GM12878 (cell line): Measurements from ENCODE around the gene ITK. TPM values are rescaled to one million over a fixed set of nuclear protein-coding genes. Genes with fewer than 3 reads are reported as not detected.

Source experiments
- CHD1 ChIP-seq: IDR thresholded peaks from 2 replicates; pipeline ENCODE4 v1.6.1; 2012; ENCODE audit warnings: low read depth, low read length, improper control_type of control experiment
- ETV6 ChIP-seq, 2 experiments: fragments of 450-650 bp in 1 of 2; IDR thresholded peaks in 1 of 2; conservative IDR thresholded peaks in 1 of 2; 2 replicates each; pipeline ENCODE4 v1.6.1; 2014; ENCODE audit warnings: antibody characterized with exemption in 1 of 2, borderline replicate concordance in 1 of 2, low read depth in 1 of 2, mild to moderate bottlenecking in 1 of 2, moderate library complexity in 1 of 2
- JUNB ChIP-seq: IDR thresholded peaks from 2 replicates; pipeline ENCODE4 v1.6.1; 2016; ENCODE audit warnings: antibody characterized with exemption, mild to moderate bottlenecking
- MTA3 ChIP-seq: IDR thresholded peaks from 2 replicates; pipeline ENCODE4 v1.6.1; 2012; ENCODE audit warnings: low read length, inconsistent platforms, borderline replicate concordance
- MYC ChIP-seq: IDR thresholded peaks from 2 replicates; pipeline ENCODE4 v1.6.1; 2011; ENCODE audit warnings: mild to moderate bottlenecking, low read length, moderate library complexity, inconsistent platforms; ENCODE audit not compliant: insufficient read depth, insufficient replicate concordance, insufficient read length, severe bottlenecking
- NFYB ChIP-seq: IDR thresholded peaks from 2 replicates; pipeline ENCODE4 v1.6.1; 2011; ENCODE audit warnings: low read depth, mild to moderate bottlenecking, low read length, improper control_type of control experiment, moderate library complexity; ENCODE audit not compliant: insufficient read depth
- RAD51 ChIP-seq: fragments of 450-650 bp; IDR thresholded peaks from 2 replicates; pipeline ENCODE4 v1.6.1; 2016; ENCODE audit warnings: moderate library complexity, mild to moderate bottlenecking, inconsistent platforms
- RB1 ChIP-seq: fragments of 450-650 bp; formaldehyde crosslinking; IDR thresholded peaks from 2 replicates; pipeline ENCODE4 v1.6.1; 2017; ENCODE audit warnings: mild to moderate bottlenecking, borderline replicate concordance
- STAT1 ChIP-seq: fragments of 450-650 bp; conservative IDR thresholded peaks from 2 replicates; pipeline ENCODE4 v1.6.1; 2014; ENCODE audit warnings: antibody characterized with exemption, mild to moderate bottlenecking
- YBX1 ChIP-seq: fragments of 450-650 bp; IDR thresholded peaks from 2 replicates; pipeline ENCODE4 v1.6.1; 2016; ENCODE audit warnings: antibody characterized with exemption
- polyA plus RNA-seq, 11 experiments: library from polyadenylated mRNA; depleted of rRNA in 4 of 11; unstranded in 6 of 11; stranded (reverse) in 5 of 11; fragments of >200 nt; fragmentation: Nextera tagmentation in 4 of 11; fragmentation: Illumina TruSeq in 1 of 11; extraction: Ambion mirVana in 4 of 11; extraction: Trizol in 1 of 11; gene quantifications; 1 replicate in 1 of 11; 2 replicates in 10 of 11; pipeline versions ENCODE4 v1.2.1 to v1.2.3, GENCODE V29; 2011 to 2016; ENCODE audit warnings: inconsistent platforms in 2 of 11, missing spikeins in 2 of 11, low read depth in 1 of 11
- total RNA-seq, 4 experiments: library from RNA; depleted of rRNA in 3 of 4; stranded (reverse); fragments of >200 nt in 3 of 4; fragmentation: Illumina TruSeq in 1 of 4; extraction: Trizol in 1 of 4; gene quantifications; 2 replicates each; pipeline versions ENCODE4 v1.2.1 to v1.2.3, GENCODE V29; 2013 to 2021
- TF ChIP-seq, protein P1 (sequence below): fragments of 450-650 bp; IDR thresholded peaks from 2 replicates; pipeline ENCODE4 v1.6.1; 2016; ENCODE audit warnings: mild to moderate bottlenecking
- TF ChIP-seq, protein P2 (sequence below): IDR thresholded peaks from 2 replicates; pipeline ENCODE4 v1.6.1; 2012; ENCODE audit warnings: low read length, inconsistent platforms
- TF ChIP-seq, protein P3 (sequence below): IDR thresholded peaks from 2 replicates; pipeline ENCODE4 v1.6.1; 2012; ENCODE audit warnings: low read depth, low read length, improper control_type of control experiment
- TF ChIP-seq, protein P4 (sequence below): fragments of 450-650 bp; IDR thresholded peaks from 2 replicates; pipeline ENCODE4 v1.6.1; 2016; ENCODE audit warnings: mild to moderate bottlenecking
- TF ChIP-seq, protein P5 (sequence below): IDR thresholded peaks from 2 replicates; pipeline ENCODE4 v1.6.1; 2011; ENCODE audit warnings: low read depth, low read length, improper control_type of control experiment, borderline replicate concordance
- TF ChIP-seq, protein P6 (sequence below): fragments of 450-650 bp; IDR thresholded peaks from 2 replicates; pipeline ENCODE4 v1.6.1; 2017; ENCODE audit warnings: borderline replicate concordance
- TF ChIP-seq, protein P7 (sequence below): fragments of 450-650 bp; IDR thresholded peaks from 2 replicates; pipeline ENCODE4 v1.6.1; 2017; ENCODE audit warnings: mild to moderate bottlenecking, moderate library complexity

The ITK gene
- total and polyA plus RNA-seq, 10 of the 15 experiments (the other 5 are each of a cell fraction or from before 2014, with no cell fraction given): 0.05 to 2.4 (median 0.76) TPM

DNA sequence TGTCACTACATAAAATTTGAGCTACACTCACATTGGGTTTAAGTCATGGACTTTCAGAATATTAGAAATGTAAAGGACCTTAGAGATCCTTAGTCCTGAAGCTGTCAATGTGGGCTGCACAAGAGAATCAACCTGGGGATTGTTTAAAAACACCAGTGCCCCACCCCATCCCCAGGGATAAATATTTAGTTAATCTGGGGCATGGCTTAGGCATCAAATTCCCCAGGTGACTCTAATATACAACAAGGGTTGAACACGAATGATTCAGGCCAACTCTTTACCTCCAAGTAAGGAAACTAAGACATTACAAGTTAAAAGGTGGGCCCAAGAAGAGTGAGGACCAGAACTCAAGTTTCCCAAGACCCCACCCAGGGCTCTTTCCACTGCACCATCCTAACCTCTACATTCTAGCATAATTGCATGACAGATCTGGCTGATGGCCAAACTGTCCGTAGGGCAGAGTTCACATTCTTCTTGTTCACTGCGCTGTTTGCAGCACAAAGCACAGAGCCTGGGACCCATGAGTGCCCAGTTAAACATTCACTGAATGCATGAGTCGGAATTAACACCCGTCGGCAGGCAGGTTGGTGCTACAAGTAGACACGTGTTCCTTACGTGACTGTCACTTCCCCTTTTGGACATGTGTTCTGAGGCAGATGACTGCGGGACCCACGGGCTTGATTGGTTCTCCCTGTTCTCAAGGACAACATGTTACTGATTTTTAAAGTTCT is 110.5 kb downstream of the ITK start (continued):
- TF ChIP-seq, protein P1, sequence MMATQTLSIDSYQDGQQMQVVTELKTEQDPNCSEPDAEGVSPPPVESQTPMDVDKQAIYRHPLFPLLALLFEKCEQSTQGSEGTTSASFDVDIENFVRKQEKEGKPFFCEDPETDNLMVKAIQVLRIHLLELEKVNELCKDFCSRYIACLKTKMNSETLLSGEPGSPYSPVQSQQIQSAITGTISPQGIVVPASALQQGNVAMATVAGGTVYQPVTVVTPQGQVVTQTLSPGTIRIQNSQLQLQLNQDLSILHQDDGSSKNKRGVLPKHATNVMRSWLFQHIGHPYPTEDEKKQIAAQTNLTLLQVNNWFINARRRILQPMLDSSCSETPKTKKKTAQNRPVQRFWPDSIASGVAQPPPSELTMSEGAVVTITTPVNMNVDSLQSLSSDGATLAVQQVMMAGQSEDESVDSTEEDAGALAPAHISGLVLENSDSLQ: peak; percentile 18; the same call in 1 of the 2 replicates
- TF ChIP-seq, protein P2, sequence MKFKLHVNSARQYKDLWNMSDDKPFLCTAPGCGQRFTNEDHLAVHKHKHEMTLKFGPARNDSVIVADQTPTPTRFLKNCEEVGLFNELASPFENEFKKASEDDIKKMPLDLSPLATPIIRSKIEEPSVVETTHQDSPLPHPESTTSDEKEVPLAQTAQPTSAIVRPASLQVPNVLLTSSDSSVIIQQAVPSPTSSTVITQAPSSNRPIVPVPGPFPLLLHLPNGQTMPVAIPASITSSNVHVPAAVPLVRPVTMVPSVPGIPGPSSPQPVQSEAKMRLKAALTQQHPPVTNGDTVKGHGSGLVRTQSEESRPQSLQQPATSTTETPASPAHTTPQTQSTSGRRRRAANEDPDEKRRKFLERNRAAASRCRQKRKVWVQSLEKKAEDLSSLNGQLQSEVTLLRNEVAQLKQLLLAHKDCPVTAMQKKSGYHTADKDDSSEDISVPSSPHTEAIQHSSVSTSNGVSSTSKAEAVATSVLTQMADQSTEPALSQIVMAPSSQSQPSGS: no peak
- TF ChIP-seq, protein P3, sequence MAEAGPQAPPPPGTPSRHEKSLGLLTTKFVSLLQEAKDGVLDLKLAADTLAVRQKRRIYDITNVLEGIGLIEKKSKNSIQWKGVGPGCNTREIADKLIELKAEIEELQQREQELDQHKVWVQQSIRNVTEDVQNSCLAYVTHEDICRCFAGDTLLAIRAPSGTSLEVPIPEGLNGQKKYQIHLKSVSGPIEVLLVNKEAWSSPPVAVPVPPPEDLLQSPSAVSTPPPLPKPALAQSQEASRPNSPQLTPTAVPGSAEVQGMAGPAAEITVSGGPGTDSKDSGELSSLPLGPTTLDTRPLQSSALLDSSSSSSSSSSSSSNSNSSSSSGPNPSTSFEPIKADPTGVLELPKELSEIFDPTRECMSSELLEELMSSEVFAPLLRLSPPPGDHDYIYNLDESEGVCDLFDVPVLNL: no peak
- no peak for TF ChIP-seq MYC
- TF ChIP-seq ETV6 (conservative IDR thresholded peaks at IDR 0.05 in 1 of 2, IDR thresholded peaks at IDR 0.05 in 1 of 2; ENCODE audit: borderline replicate concordance in 1 of 2, low read depth in 1 of 2): no peak
- TF ChIP-seq, protein P4, sequence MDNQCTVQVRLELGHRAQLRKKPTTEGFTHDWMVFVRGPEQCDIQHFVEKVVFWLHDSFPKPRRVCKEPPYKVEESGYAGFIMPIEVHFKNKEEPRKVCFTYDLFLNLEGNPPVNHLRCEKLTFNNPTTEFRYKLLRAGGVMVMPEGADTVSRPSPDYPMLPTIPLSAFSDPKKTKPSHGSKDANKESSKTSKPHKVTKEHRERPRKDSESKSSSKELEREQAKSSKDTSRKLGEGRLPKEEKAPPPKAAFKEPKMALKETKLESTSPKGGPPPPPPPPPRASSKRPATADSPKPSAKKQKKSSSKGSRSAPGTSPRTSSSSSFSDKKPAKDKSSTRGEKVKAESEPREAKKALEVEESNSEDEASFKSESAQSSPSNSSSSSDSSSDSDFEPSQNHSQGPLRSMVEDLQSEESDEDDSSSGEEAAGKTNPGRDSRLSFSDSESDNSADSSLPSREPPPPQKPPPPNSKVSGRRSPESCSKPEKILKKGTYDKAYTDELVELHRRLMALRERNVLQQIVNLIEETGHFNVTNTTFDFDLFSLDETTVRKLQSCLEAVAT: peak; percentile 38; the same call in 1 of the 2 replicates
- TF ChIP-seq, protein P5, sequence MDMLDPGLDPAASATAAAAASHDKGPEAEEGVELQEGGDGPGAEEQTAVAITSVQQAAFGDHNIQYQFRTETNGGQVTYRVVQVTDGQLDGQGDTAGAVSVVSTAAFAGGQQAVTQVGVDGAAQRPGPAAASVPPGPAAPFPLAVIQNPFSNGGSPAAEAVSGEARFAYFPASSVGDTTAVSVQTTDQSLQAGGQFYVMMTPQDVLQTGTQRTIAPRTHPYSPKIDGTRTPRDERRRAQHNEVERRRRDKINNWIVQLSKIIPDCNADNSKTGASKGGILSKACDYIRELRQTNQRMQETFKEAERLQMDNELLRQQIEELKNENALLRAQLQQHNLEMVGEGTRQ: peak; percentile 48; the same call in 1 of the 2 replicates
- TF ChIP-seq CHD1: no peak
- no peak for TF ChIP-seq MTA3
- TF ChIP-seq, protein P6, sequence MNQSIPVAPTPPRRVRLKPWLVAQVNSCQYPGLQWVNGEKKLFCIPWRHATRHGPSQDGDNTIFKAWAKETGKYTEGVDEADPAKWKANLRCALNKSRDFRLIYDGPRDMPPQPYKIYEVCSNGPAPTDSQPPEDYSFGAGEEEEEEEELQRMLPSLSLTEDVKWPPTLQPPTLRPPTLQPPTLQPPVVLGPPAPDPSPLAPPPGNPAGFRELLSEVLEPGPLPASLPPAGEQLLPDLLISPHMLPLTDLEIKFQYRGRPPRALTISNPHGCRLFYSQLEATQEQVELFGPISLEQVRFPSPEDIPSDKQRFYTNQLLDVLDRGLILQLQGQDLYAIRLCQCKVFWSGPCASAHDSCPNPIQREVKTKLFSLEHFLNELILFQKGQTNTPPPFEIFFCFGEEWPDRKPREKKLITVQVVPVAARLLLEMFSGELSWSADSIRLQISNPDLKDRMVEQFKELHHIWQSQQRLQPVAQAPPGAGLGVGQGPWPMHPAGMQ: no peak
- TF ChIP-seq, protein P7, sequence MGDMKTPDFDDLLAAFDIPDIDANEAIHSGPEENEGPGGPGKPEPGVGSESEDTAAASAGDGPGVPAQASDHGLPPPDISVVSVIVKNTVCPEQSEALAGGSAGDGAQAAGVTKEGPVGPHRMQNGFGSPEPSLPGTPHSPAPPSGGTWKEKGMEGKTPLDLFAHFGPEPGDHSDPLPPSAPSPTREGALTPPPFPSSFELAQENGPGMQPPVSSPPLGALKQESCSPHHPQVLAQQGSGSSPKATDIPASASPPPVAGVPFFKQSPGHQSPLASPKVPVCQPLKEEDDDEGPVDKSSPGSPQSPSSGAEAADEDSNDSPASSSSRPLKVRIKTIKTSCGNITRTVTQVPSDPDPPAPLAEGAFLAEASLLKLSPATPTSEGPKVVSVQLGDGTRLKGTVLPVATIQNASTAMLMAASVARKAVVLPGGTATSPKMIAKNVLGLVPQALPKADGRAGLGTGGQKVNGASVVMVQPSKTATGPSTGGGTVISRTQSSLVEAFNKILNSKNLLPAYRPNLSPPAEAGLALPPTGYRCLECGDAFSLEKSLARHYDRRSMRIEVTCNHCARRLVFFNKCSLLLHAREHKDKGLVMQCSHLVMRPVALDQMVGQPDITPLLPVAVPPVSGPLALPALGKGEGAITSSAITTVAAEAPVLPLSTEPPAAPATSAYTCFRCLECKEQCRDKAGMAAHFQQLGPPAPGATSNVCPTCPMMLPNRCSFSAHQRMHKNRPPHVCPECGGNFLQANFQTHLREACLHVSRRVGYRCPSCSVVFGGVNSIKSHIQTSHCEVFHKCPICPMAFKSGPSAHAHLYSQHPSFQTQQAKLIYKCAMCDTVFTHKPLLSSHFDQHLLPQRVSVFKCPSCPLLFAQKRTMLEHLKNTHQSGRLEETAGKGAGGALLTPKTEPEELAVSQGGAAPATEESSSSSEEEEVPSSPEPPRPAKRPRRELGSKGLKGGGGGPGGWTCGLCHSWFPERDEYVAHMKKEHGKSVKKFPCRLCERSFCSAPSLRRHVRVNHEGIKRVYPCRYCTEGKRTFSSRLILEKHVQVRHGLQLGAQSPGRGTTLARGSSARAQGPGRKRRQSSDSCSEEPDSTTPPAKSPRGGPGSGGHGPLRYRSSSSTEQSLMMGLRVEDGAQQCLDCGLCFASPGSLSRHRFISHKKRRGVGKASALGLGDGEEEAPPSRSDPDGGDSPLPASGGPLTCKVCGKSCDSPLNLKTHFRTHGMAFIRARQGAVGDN: peak; percentile 97
- no peak for TF ChIP-seq JUNB
- TF ChIP-seq YBX1: no peak
- TF ChIP-seq RAD51: peak; percentile 90
- TF ChIP-seq NFYB: no peak
- TF ChIP-seq RB1: 0 out of 2 replicates have a peak, but pooled peaks have one; percentile 29
- TF ChIP-seq STAT1: no peak
